Subcutaneous adipose tissue (tissue), 4 donors: Measurements from ENCODE around the gene LAMB1. TPM values are rescaled to one million over a fixed set of nuclear protein-coding genes. Genes with fewer than 3 reads are reported as not detected.

ENCODE experiments used
- CTCF ChIP-seq: fragments of 450-650 bp; IDR thresholded peaks from one replicate; pipeline ENCODE4 v1.5.1; 2016; ENCODE audit warnings: low read depth, mild to moderate bottlenecking, control low read depth, antibody characterized with exemption, moderate library complexity
- total RNA-seq, 4 donors: library from RNA; depleted of rRNA; stranded (reverse); fragments of >200 nt; gene quantifications; one replicate each; pipeline ENCODE4 v1.1.0, GENCODE V29; 2016

LAMB1 gene
- total RNA-seq, 4 donors from 2014 or later = 218 to 376 (median 309) TPM

GRCh38 chr7:108029034-108029433, 26.1 kb upstream of the LAMB1 start:
- TF ChIP-seq CTCF = no peak

DNA sequence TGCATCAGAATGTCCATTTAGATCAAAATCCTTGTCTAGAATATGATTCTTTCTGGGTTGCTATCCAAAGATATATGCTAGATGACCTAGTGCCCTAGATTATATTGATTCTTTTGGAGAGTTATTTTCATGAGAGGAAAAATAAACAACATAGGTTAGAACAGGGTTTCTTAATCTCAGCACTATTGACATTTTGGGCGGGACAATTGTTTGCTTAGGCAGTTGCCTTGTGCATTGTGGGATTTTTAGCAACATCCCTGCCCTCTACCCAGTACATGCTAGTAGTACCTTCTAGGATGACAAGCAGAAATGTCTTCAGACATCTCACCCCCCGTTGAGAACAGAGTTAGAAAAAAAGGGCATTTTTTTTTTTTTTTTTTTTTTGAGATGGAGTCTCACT, 25.1 kb upstream of the LAMB1 start:
- TF ChIP-seq CTCF = no peak

- no peak for TF ChIP-seq CTCF
These were observed 24.3 kb upstream of the LAMB1 start for GRCh38 chr7:108027239-108027638.

DNA sequence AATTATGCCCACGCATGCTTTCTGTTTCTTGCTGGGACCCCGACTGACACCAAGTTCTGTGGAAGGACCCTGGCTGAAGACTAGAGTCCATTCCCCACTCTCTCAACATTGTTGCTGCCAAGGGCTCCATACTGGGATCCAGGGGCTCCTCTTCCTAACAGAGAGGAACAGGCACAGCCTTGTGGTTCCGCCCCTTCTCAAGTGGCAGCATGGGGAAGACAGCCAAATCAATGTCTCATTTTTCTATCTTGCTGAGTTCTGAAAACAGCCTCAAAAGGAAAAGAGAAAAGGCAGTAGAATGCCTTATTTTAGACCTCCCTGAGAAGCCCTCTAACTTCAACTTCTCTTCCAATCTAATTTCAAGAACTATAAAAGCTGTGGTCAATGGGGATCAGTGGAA, 23.7 kb upstream of the LAMB1 start:
- TF ChIP-seq CTCF = no peak

GRCh38 chr7:108026116-108026515, 23.2 kb upstream of the LAMB1 start:
- TF ChIP-seq CTCF = no peak

DNA sequence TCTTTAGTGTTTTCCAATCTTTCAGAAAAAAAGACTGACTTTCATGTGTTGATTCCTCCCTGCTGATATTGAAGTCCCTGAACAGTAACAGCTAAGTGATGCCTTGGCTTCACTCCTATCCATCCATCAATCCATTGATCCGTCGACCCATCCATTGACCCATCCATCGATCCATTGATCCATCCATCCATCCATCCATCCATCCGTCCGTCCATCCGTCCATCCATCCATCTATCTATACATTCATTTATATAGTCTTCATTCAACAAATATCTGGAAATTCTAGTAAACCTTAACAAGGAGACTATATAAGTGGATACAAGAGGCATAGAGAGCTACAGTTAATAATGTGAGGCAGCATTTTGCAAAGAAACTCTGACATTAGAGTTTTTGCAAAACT, 21.6 kb upstream of the LAMB1 start:
- no peak for TF ChIP-seq CTCF

- no peak for TF ChIP-seq CTCF
These were observed 17.6 kb upstream of the LAMB1 start for GRCh38 chr7:108020585-108020984.

DNA sequence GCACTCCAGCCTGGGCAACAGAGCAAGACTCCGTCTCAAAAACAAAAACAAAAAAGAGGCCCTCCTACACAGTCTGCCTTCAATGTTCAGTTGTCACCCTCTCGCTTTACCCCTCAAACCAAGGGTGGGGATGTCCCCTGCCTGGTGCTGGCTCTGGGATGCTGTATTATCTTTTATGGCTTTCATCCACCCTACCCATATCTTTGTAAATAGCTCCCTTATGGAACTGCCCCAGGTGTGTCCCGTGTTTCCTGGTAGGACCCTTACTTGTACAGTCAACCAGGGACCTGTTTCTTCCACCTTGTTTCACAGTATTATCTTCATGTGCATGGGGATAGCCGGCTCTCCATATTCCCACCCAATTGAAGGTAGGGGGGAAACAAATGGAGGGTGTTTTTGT, 15.7 kb upstream of the LAMB1 start:
- no peak for TF ChIP-seq CTCF
